Ovary (tissue), 9 donors: ENCODE data around the gene PIM2. TPM values are rescaled to one million over a fixed set of nuclear protein-coding genes. Genes with fewer than 3 reads are reported as not detected.

ENCODE experiments used
- DNase-seq, 5 donors: peaks; one replicate each; pipeline ENCODE4 v3.0.0-alpha.2; 2019 to 2020
- H3K27ac ChIP-seq, 2 donors: fragments of 200-600 bp; one replicate each; pipeline versions ENCODE4 v1.5.1 to v1.8.0; 2019 to 2022
- H3K27me3 ChIP-seq: fragments of 200-600 bp; one replicate; pipeline ENCODE4 v1.8.0; 2022
- H3K36me3 ChIP-seq: fragments of 200-600 bp; sonication (generic); one replicate; pipeline ENCODE4 v1.5.1; 2019
- H3K4me1 ChIP-seq: one replicate; pipeline ENCODE4 v1.8.1; 2013; ENCODE audit warnings: mild to moderate bottlenecking, moderate library complexity; ENCODE audit not compliant: insufficient read depth
- H3K4me3 ChIP-seq: fragments of 200-600 bp; sonication (generic); one replicate; pipeline ENCODE4 v1.5.1; 2017
- H3K9me3 ChIP-seq, 2 donors: fragments of 200-600 bp in 1 of 2; sonication (generic) in 1 of 2; one replicate each; pipeline versions ENCODE4 v1.5.1 to v1.8.1; 2013 to 2019; ENCODE audit warnings: mild to moderate bottlenecking in 1 of 2, moderate library complexity in 1 of 2
- EP300 ChIP-seq: sonication (generic); formaldehyde crosslinking; IDR thresholded peaks from one replicate; pipeline ENCODE4 v1.6.1; 2017; ENCODE audit warnings: antibody characterized with exemption
- POLR2A ChIP-seq: fragments of 450-650 bp; IDR thresholded peaks from one replicate; pipeline ENCODE4 v1.6.1; 2017; ENCODE audit warnings: antibody characterized with exemption, mild to moderate bottlenecking, moderate library complexity
- WGBS, 3 donors: extraction: QIAGEN DNeasy Blood & Tissue Kit in 1 of 3; methylation state at CpG; one replicate each; pipeline versions ENCODE4 v1.1.5 to v1.1.7; 2013 to 2017; 5-methylcytosine and 5-hydroxymethylcytosine counted together
- intact Hi-C, 4 donors: fragments of 100-400 bp; cut with DNase I; formaldehyde crosslinking; loops; one replicate each; pipeline versions ENCODE4 v1.11.0 to v1.15.1; 2022 to 2023
- polyA plus RNA-seq, 2 donors: library from polyadenylated mRNA; stranded (reverse); fragments of 200-250 nt in 1 of 2; fragments of 350-450 nt in 1 of 2; fragmentation: Illumina TruSeq in 1 of 2; extraction: RNeasy Lipid Tissue Mini Kit (QIAGEN cat#74804) in 1 of 2; gene quantifications; one replicate each; pipeline ENCODE4 v1.2.3, GENCODE V29; 2013 to 2014
- total RNA-seq, 7 donors: library from RNA; depleted of rRNA in 2 of 7; stranded (reverse); fragments of >200 nt in 2 of 7; fragmentation: NEBNext Ultra II Directional in 3 of 7; extraction: Animal tissue kit (Norgen Biotek cat#: 25700) in 3 of 7; gene quantifications; one replicate each; pipeline versions ENCODE4 v1.1.0 to v1.2.4, GENCODE V29; 2016 to 2023
- TF ChIP-seq, protein P1 (sequence below), 3 donors: fragments of 450-650 bp in 2 of 3; fragments of 200-600 bp in 1 of 3; IDR thresholded peaks; one replicate each; pipeline versions ENCODE4 v1.5.1 to v1.8.0; 2016 to 2022; ENCODE audit warnings: antibody characterized with exemption in 3 of 3, mild to moderate bottlenecking in 1 of 3
- donor health status: DM: no; HTN: no; CAD: no; lungs with moderate emphysema.
- donor health status: DM: no; HTN: no; CAD: no.
- donor health status: Bipolar disorder and iron deficiency.
- donor health status: DM: yes; HTN: yes; CAD: no.
- donor health status: DM: no; HTN: no; CAD: no.
- donor health status: DM: yes; HTN: yes; CAD: no.

The PIM2 gene
- total and polyA plus RNA-seq, 9 donors: 6.3 to 22.9 (median 8.9) TPM

- WGBS, 3 donors: 40 to 50% (median 45%) methylated on average over 23 of the region's 23 CpGs
- TF ChIP-seq EP300 (no peak), POLR2A (no peak)
- TF ChIP-seq, protein P1, sequence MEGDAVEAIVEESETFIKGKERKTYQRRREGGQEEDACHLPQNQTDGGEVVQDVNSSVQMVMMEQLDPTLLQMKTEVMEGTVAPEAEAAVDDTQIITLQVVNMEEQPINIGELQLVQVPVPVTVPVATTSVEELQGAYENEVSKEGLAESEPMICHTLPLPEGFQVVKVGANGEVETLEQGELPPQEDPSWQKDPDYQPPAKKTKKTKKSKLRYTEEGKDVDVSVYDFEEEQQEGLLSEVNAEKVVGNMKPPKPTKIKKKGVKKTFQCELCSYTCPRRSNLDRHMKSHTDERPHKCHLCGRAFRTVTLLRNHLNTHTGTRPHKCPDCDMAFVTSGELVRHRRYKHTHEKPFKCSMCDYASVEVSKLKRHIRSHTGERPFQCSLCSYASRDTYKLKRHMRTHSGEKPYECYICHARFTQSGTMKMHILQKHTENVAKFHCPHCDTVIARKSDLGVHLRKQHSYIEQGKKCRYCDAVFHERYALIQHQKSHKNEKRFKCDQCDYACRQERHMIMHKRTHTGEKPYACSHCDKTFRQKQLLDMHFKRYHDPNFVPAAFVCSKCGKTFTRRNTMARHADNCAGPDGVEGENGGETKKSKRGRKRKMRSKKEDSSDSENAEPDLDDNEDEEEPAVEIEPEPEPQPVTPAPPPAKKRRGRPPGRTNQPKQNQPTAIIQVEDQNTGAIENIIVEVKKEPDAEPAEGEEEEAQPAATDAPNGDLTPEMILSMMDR (IDR thresholded peaks at IDR 0.05): no peak
- no peaks in the 10 kb centered on the region for H3K27me3 ChIP-seq
Observed at GRCh38 chrX:48918301-48918642, 552 bp downstream of the PIM2 start.

GRCh38 chrX:48917139-48918001, 1.5 kb downstream of the PIM2 start:
- Histone ChIP-seq H3K4me3 (no peak overlapping the region), H3K4me1 (no peaks in the 10 kb centered on the region), H3K27ac (peak overlapping the region in 1 of 2 donors; percentile 38), H3K36me3 (no peaks in the 10 kb centered on the region), H3K27me3 (no peaks in the 10 kb centered on the region), H3K9me3 (no peaks in the 10 kb centered on the region)
- TF ChIP-seq EP300 (no peak), POLR2A (no peak)
- TF ChIP-seq, protein P1 (IDR thresholded peaks at IDR 0.05): peak; percentile 73 to 91 (median 89)
- intact Hi-C loops: no loop called here
- DNase-seq: peak; percentile 87 to 93 (median 90)
- 35 to 36% (median 36%) methylated on average over 26 to 27 of the region's 27 CpGs for WGBS, 3 donors

More at GRCh38 chrX:48918301-48918642, 552 bp downstream of the PIM2 start:
- no peak for DNase-seq
- Histone ChIP-seq H3K9me3 (no peaks in the 10 kb centered on the region), H3K4me1 (no peaks in the 10 kb centered on the region), H3K27ac (peak overlapping the region in 1 of 2 donors; percentile 83), H3K36me3 (no peaks in the 10 kb centered on the region), H3K4me3 (peak overlapping the region; percentile 64)
- intact Hi-C loops: no loop called here

DNA sequence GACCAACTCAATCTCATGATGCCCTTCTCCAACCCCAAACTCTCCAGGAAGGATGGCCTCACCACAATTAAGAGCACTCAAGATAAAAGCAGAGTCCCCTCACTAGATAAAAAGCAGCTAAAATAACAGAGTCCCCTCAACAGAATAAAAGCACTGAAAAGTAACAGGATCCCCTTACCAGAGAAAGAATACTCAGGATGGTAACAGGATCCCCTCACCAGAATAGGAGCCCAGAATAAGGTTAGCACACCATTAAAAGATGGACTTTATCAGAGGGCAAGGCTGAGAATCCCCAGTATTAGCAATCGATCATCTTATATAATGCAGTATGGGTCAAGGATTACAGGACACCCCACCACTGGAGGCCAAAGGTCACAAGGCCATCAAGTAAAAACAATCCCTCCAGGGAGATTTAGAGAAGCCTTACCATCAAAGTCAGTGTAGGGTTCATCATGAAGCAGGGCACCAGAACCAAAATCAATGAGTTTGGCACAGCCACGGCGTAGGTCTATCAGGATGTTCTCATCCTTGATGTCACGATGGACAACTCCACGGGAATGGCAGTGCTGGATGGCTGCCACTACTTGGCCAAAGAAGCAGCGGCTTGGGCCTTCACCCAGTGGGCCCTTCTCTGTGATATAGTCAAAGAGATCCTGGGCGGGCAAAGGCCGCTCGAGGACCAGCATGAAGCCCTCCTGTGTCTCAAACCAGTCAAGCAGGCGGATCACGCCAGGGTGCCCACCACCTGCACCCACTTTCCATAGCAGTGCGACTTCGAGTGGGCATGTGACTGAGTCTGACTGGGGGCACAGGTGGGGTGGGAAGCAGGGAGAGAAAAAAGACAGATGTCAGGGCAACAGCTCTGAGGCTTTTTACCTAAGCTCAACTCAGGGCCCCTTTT, 4.0 kb downstream of the PIM2 start:
- Histone ChIP-seq H3K27me3 (no peaks in the 10 kb centered on the region), H3K4me3 (no peak overlapping the region), H3K4me1 (peaks cover 2% of the 10 kb centered on the region), H3K36me3 (no peaks in the 10 kb centered on the region), H3K27ac (no peak overlapping the region), H3K9me3 (no peaks in the 10 kb centered on the region)
- WGBS, 3 donors: 83 to 89% (median 89%) methylated on average over 13 of the region's 13 CpGs
- no peak for DNase-seq
- no peak for TF ChIP-seq EP300
- TF ChIP-seq, protein P1 (IDR thresholded peaks at IDR 0.05): no peak
- no peak for TF ChIP-seq POLR2A
- intact Hi-C loops: loop anchor here in 1 of 4 donors (5.0 kb wide), 1 partner anchor 252 kb away; no protein-coding TSS in a partner anchor

DNA sequence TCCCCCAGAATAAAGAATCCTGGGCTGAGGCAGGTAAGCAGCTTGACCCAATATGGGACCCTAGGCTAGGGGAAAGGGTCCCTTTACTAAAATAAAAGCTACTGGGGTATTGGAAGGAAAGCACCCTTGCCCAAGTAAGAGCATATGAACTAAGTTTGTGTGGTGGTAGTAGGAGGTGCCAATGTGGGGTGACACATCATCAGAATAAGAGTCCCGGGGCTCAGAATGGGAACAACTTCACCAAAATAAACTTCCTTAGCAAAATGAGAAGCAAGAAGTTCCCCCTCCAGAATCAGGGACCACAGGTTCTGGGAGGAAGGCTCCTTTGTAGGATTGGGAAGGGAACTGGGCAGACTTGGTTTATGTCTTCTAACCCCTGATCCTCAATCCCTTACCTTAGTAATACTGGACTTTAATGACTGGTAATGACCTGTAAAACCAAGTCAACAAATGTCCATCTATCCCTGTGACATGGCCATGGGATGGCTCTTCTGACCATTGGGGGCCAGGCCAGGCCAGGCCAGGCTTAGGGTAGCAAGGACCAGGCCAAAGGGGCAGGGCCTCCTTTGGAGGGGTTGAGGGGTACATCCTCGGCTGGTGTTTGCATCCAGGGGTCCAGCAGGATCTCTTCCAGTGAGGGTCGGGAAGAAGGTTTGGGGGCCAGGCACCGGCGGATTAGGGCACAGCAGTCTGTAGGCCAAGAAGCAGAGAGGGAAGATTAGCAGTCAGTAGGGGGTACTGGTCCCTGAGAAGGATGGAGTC, 5.0 kb downstream of the PIM2 start:
- WGBS, 3 donors: 84 to 89% (median 85%) methylated on average over 5 of the region's 5 CpGs
- intact Hi-C loops: loop anchor here in 1 of 4 donors (5.0 kb wide), 1 partner anchor 254 kb away; no protein-coding TSS in a partner anchor

More for the DNA sequence above, 5.0 kb downstream of the PIM2 start:
- no peak for DNase-seq
- Histone ChIP-seq H3K4me3 (no peak overlapping the region), H3K9me3 (no peaks in the 10 kb centered on the region), H3K4me1 (peaks cover 2% of the 10 kb centered on the region), H3K36me3 (no peaks in the 10 kb centered on the region), H3K27ac (no peak overlapping the region), H3K27me3 (no peaks in the 10 kb centered on the region)
- TF ChIP-seq, protein P1 (IDR thresholded peaks at IDR 0.05): no peak
- no peak for TF ChIP-seq EP300
- no peak for TF ChIP-seq POLR2A
